Measurements from ENCODE around the gene CEACAM5. TPM values are rescaled to one million over a fixed set of nuclear protein-coding genes. Genes with fewer than 3 reads are reported as not detected.
"Not testable (repeated sequence)": the region's sequence is repeated elsewhere in the genome, so short reads cannot be mapped to it uniquely, and the experiment has no call there.

The CEACAM5 gene
- polyA plus RNA-seq, 1 experiment = not detected

GRCh38 chr19:41758846-41759245 is 50.4 kb downstream of the CEACAM5 start:
- Histone ChIP-seq H3K36me3 (ENCODE audit: control insufficient read depth, insufficient read depth, low read length) (no peaks in the 10 kb centered on the region), H3K4me3 (ENCODE audit: low read depth, low read length) (no peak overlapping the region), H3K27me3 (ENCODE audit: control insufficient read depth, insufficient read depth, low read length) (no peaks in the 10 kb centered on the region; the same call in 1 of the 2 replicates)
- TF ChIP-seq CTCF (IDR thresholded peaks at IDR 0.05; ENCODE audit: insufficient read depth, low read depth, low read length) = no peak
- DNase-seq (ENCODE audit: low read depth) = no peak
- CTCF ChIA-PET = no interaction called here
- POLR2A ChIA-PET = no interaction called here

GRCh38 chr19:41767115-41767514 is 58.7 kb downstream of the CEACAM5 start:
- no peak for TF ChIP-seq CTCF (IDR thresholded peaks at IDR 0.05; ENCODE audit: insufficient read depth, low read depth, low read length)
- POLR2A ChIA-PET = no interaction called here

GRCh38 chr19:41768105-41768504 is 59.7 kb downstream of the CEACAM5 start:
- CTCF ChIA-PET = interaction anchor here (1.4 kb wide), 1 partner anchor 27 kb away, joined by 6 read pairs; no protein-coding TSS in a partner anchor
- H3K36me3 ChIP-seq (ENCODE audit: control insufficient read depth, insufficient read depth, low read length); DNase-seq (ENCODE audit: low read depth); H3K27me3 ChIP-seq (ENCODE audit: control insufficient read depth, insufficient read depth, low read length); POLR2A ChIA-PET; H3K4me3 ChIP-seq (ENCODE audit: low read depth, low read length): not testable (repeated sequence)

More at GRCh38 chr19:41767115-41767514, 58.7 kb downstream of the CEACAM5 start:
- no peak for DNase-seq (ENCODE audit: low read depth)
- Histone ChIP-seq H3K4me3 (ENCODE audit: low read depth, low read length) (no peak overlapping the region), H3K36me3 (ENCODE audit: control insufficient read depth, insufficient read depth, low read length) (no peaks in the 10 kb centered on the region), H3K27me3 (ENCODE audit: control insufficient read depth, insufficient read depth, low read length) (no peaks in the 10 kb centered on the region; the same call in 1 of the 2 replicates)
- CTCF ChIA-PET = interaction anchor here (1.4 kb wide), 1 partner anchor 28 kb away, joined by 6 read pairs; no protein-coding TSS in a partner anchor

GRCh38 chr19:41769608-41770007 is 61.2 kb downstream of the CEACAM5 start:
- ChIA-PET CTCF (interaction anchor here (1.0 to 1.9 kb wide), 2 partner anchors 11 to 16 kb away, joined by 3 to 6 read pairs; no protein-coding TSS in a partner anchor), POLR2A (no interaction called here)

GRCh38 chr19:41771410-41771809 is 63.0 kb downstream of the CEACAM5 start:
- TF ChIP-seq CTCF (IDR thresholded peaks at IDR 0.05; ENCODE audit: insufficient read depth, low read depth, low read length) = no peak
- ChIA-PET POLR2A (no interaction called here), CTCF (interaction anchor here (0.7 to 1.1 kb wide), 3 partner anchors 16 to 39 kb away, joined by 3 to 4 read pairs (median 3); partner anchors contain the start of gene CEACAM6)
- Histone ChIP-seq H3K27me3 (ENCODE audit: control insufficient read depth, insufficient read depth, low read length) (peaks cover 2% of the 10 kb centered on the region), H3K36me3 (ENCODE audit: control insufficient read depth, insufficient read depth, low read length) (no peaks in the 10 kb centered on the region), H3K4me3 (ENCODE audit: low read depth, low read length) (no peak overlapping the region)
- DNase-seq (ENCODE audit: low read depth) = no peak

More at GRCh38 chr19:41769608-41770007, 61.2 kb downstream of the CEACAM5 start:
- peaks cover 2% of the 10 kb centered on the region for H3K27me3 ChIP-seq (ENCODE audit: control insufficient read depth, insufficient read depth, low read length)
- no peaks in the 10 kb centered on the region for H3K36me3 ChIP-seq (ENCODE audit: control insufficient read depth, insufficient read depth, low read length)
- no peak overlapping the region for H3K4me3 ChIP-seq (ENCODE audit: low read depth, low read length)
- TF ChIP-seq CTCF (IDR thresholded peaks at IDR 0.05; ENCODE audit: insufficient read depth, low read depth, low read length) = no peak
- DNase-seq (ENCODE audit: low read depth) = no peak

GRCh38 chr19:41774515-41774980 is 66.1 kb downstream of the CEACAM5 start:
- H3K36me3 ChIP-seq (ENCODE audit: control insufficient read depth, insufficient read depth, low read length) = no peaks in the 10 kb centered on the region
- no peak overlapping the region for H3K4me3 ChIP-seq (ENCODE audit: low read depth, low read length)
- ChIA-PET POLR2A (no interaction called here), CTCF (no interaction called here)
- DNase-seq (ENCODE audit: low read depth) = no peak
- TF ChIP-seq CTCF (IDR thresholded peaks at IDR 0.05; ENCODE audit: insufficient read depth, low read depth, low read length) = no peak
- peaks cover 3% of the 10 kb centered on the region for H3K27me3 ChIP-seq (ENCODE audit: control insufficient read depth, insufficient read depth, low read length)
